A204.1 (cell line): ENCODE data around the gene PLCB3.

Source experiments
- FAIRE-seq: peaks from 2 replicates; lab custom pipeline; 2012; peaks lifted over from hg19 to GRCh38; lab: Jason Lieb, UNC

PLCB3 gene

DNA sequence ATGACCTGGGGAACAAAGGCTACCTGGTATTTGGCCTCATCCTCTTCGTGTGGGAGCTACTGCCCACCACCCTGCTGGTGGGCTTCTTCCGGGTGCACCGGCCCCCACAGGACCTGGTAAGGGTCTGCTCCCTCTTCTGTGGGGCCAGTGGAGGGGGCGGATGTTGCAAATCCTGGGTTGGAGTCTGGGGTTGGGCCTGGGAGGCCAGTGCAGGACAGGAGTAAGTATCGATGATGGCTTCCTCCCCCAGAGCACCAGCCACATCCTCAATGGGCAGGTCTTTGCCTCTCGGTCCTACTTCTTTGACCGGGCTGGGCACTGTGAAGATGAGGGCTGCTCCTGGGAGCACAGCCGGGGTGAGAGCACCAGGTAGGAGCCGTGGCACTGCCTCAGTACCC is 37.0 kb downstream of the PLCB3 start:
- no peak for FAIRE-seq

DNA sequence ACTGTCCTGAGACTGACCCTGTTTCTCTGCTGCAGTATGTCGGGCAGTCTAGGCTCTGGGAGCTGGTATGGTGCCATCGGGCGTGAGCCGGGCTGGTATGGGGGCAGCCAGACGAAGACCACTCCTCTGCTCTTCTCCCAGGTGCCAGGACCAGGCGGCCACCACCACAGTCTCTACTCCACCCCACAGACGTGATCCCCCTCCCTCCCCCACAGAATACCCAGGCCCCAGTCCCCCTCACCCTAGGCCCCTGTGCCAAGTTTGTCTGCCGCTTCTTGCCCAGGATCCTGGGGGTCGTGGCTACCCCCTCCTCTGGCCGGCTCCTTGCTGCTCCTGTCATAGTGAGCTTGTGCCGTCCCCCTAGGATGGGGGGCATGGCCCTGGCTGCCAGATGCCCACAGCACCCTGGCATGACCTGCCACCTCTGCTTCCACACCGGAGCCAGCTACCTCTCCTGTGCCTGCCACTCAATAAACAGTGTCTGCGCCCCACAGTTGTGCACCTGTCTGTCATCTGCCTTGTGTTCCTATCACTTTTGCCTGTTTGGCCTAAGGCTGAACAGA is 37.8 kb downstream of the PLCB3 start:
- FAIRE-seq: no peak

DNA sequence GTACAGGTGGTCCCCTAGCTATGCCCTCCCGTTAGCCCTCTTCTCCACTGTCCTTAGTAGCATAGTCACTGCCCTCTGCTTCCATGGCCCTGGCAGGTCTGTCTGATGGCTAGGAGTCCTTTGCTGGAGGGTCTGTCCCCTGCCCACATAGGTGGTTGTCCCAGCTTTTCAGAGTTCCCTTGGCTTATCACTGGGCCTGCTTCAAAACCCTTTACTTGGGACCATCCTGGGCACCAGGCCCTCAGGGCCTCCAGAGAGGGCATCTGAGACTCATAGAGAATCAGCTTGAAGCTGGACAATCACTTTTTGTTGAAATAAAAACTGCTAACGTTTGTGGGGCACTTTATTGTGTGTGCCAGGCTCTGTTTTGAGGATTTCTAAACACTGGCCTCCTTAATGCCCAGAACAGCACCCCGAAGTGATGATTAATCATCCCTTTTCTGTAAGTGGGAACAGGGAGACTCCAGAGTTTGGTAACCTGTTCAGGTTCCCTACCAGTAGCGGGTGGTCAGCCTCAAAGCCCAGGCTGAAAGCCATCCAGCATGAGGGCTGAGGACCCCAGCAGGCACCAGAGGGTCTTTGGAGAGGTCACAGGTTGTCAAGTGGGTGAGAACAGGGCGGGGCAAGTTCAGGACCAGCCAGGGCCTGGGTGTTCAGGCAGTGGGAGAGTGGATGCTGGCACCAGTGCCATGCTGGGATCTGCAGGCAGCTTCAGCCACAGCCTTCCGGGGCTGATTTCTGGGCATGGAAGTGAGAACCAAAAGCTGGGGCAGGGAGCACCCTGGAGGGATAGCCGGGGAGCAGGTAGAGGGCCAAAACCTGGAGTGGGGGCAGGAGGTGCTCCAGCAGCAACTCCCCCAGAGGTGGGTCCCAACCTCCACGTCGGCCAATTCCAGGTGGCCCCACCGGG is 39.3 kb downstream of the PLCB3 start:
- FAIRE-seq: no peak

DNA sequence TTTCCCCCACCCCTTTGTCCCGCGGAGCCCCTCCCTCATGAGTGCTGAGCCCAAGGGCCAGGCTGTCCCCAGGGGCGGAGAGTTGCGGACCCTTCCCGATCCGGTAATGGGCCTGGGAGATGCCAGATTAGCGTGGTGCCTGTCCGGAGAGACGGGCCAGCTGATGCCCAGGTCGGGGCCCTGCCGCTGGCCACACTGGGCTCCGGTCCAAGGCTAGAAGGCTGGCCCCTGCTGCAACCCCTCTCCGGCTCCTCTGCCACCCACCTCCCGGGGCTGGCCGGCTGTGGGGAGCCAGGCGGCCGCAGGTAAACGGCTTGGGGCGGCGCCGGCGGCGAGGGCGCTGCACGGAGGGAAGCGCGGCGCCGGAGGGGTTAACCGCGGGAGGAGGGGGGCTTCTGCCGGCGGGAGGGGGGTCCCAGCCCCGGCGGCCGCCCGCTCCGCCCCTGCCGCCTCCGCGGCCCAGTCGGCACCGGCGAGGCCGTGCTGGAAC is 40.0 kb downstream of the PLCB3 start, which contains the start of gene KCNK4:
TSS of gene KCNK4 (plus strand) at position 41 of the 490 bp plus-strand sequence. CDS start 1,717 bp downstream, outside the sequence.
- no peak for FAIRE-seq

DNA sequence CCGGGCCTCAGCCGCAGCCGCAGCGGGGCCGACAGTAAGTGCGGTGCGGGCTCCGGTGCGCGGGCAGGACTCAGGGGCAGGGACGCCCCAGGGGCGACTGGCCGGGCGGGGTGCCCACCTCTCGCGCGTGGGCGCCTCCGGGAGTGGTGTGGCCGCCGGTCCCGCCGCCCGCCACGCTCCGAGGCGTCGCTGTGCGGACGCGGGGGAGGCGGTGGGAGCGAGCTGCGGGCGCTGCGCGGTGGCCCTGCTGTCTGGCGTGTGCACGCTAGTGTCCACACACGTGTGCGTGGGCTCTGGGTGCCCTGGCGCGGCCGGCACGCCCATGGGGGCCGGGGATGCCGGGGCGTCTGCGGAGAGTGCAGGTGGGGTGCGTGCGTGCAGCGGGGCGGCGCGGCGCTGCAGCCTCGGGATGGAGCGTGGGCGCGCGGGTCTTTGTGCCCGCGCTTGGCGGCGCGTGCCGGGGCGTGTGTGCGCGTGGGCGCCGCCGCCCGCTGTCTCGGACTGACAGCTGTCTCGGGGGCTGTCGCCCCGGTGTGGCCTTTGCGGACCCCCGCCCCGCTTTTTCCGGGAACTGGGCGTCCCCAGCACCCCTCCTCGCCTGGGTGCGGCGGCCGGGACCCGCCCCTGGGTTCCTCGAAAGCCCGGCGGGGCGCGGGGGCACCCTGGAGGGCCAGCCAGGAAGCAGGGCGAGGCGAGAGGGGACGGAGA is 40.6 kb downstream of the PLCB3 start:
- no peak for FAIRE-seq

DNA sequence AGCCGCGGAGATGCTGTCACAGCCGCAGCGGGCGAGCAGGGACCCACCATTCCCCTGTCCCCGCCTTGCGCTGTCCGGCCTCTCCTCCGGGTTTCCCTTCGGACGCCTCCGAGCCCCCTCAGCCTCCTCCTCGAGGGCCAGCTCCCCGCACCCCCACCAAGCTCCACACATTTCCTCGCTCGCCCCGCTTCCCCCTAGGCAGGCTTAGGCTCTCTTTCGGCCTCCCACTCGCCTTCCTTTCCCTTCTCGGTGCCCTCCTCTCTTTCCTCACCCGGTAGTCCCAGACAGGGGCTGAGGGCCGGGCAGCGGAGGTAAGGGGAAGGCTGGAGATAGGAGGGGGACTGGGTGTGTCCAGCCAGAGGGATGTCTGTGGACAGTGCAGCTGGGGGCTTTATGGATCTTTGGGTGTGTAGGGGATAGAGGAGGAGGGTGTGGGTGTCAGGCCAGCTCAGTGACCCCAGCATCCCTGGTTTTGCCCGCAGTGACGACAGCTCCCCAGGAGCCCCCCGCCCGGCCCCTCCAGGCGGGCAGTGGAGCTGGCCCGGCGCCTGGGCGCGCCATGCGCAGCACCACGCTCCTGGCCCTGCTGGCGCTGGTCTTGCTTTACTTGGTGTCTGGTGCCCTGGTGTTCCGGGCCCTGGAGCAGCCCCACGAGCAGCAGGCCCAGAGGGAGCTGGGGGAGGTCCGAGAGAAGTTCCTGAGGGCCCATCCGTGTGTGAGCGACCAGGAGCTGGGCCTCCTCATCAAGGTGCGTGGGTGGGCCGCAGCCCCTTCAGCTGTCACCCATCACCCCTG is 41.3 kb downstream of the PLCB3 start:
- FAIRE-seq: no peak

DNA sequence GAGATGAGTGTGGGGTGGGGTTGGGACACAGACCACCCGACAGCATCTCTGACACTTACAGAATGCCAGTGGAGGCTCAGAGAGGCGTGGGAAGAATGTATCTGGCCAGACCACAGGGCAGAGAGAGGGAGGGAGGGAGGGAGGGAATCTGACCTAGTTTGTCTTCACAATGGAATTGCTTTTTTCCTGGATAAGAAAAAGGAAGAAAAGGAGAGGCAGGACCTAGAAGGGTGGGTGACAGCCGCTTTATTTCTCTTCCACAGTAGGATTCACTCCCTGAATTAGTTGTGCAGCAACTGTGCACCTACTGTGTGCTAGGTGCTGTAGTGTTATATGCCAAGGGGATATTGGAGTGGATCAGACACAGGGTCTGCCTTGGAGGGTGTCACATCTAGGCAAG is 43.4 kb downstream of the PLCB3 start:
- FAIRE-seq: no peak

DNA sequence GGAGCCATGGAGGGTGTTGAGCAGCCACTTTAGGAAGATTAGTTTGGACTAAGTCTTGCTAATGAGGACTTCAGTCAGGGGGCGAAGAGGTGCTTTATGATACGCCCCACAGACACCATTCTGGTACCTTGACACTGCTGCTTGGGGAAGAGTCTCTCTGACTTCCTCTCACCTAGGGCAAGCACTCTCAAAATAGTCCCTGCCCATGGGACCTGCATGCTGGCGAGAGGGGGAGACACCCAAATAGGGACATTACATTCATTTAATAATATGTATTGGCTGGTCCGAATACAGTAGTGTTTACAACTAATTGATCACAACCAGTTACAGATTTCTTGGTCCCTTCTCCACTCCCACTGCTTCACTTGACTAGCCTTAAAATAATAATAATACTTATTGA is 44.4 kb downstream of the PLCB3 start:
- no peak for FAIRE-seq

DNA sequence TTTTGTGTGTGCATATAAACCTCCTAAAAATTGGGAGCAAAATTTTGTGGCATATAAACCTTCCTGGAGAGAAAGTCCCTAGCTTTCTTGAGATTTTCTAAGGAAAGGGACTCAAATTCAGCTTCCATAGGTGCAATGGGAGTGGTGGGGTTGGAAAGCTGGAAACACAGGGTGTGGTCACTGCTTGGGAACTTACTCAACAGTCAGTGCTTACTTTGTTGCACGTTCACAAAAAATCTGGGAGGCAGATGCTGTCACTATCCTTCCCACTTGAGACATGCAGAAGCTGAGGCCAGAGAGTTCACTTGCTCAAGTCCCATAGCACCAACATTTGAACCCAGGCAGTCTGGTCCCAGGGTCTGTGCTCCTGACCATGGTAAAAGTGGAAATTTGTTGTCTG is 44.9 kb downstream of the PLCB3 start:
- no peak for FAIRE-seq

DNA sequence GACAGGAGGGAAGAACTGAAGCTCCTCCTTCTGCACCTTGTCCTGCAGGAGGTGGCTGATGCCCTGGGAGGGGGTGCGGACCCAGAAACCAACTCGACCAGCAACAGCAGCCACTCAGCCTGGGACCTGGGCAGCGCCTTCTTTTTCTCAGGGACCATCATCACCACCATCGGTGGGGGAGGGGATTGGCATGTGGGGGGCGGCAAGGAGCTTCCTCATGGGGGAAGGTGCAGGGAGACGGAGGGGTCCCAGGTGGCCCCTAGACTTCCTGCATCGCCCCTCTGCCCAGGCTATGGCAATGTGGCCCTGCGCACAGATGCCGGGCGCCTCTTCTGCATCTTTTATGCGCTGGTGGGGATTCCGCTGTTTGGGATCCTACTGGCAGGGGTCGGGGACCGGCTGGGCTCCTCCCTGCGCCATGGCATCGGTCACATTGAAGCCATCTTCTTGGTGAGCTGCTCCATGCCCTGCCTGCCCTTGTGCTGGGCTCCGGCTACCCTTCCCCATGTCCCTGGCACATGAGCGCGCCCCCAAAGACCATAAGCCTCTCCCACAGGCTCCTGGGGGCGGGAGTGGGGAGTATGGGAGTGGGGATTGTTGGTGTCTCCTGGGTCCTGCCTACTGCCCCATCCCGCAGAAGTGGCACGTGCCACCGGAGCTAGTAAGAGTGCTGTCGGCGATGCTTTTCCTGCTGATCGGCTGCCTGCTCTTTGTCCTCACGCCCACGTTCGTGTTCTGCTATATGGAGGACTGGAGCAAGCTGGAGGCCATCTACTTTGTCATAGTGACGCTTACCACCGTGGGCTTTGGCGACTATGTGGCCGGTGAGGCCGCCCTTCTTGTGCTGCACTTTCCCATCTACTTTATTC is 45.7 kb downstream of the PLCB3 start:
- FAIRE-seq: no peak

DNA sequence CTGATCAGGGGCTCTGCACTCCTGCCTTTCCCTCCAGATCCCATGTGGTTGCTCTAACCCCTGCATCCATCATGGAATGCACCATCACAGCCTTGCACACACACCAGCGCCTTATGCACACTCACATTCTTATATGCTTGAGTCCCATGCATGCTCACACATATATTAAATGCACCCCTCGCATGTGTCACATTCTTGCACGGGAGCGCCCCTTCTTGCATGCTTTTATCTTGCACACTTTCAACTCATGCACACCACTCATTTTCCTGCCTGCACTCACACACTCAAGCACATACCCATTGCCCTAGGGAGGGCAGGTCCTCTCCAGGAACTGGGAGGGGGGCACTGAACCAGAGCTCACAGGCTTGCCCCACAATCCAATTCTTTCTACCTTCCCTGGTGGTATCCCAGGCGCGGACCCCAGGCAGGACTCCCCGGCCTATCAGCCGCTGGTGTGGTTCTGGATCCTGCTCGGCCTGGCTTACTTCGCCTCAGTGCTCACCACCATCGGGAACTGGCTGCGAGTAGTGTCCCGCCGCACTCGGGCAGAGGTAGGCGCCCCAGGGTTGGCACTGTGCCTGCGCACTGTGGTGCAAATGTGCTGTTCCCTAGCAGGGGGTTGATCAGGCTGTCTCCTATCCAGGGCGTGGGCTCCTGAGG is 46.5 kb downstream of the PLCB3 start:
- FAIRE-seq: no peak

DNA sequence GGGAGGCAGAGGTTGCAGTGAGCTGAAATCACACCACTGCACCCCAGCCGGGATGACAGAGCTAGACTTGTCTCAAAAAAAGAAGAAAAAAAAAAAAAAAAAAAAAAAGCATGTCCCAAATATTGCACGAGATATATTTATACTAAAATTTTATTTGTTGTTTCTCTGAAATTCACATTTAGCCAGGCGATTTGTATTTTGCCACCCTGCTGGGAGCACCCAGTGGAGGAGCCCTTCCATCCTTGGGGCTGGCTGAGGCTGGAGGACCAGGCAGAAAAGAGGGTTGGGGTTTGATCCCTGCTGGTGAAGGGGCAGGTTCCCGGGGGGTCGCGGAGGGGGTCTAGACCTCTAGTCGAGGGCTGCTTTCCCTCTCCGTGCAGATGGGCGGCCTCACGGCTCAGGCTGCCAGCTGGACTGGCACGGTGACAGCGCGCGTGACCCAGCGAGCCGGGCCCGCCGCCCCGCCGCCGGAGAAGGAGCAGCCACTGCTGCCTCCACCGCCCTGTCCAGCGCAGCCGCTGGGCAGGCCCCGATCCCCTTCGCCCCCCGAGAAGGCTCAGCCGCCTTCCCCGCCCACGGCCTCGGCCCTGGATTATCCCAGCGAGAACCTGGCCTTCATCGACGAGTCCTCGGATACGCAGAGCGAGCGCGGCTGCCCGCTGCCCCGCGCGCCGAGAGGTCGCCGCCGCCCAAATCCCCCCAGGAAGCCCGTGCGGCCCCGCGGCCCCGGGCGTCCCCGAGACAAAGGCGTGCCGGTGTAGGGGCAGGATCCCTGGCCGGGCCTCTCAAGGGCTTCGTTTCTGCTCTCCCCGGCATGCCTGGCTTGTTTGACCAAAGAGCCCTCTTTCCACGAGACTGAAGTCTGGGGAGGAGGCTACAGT is 47.9 kb downstream of the PLCB3 start:
- no peak for FAIRE-seq

DNA sequence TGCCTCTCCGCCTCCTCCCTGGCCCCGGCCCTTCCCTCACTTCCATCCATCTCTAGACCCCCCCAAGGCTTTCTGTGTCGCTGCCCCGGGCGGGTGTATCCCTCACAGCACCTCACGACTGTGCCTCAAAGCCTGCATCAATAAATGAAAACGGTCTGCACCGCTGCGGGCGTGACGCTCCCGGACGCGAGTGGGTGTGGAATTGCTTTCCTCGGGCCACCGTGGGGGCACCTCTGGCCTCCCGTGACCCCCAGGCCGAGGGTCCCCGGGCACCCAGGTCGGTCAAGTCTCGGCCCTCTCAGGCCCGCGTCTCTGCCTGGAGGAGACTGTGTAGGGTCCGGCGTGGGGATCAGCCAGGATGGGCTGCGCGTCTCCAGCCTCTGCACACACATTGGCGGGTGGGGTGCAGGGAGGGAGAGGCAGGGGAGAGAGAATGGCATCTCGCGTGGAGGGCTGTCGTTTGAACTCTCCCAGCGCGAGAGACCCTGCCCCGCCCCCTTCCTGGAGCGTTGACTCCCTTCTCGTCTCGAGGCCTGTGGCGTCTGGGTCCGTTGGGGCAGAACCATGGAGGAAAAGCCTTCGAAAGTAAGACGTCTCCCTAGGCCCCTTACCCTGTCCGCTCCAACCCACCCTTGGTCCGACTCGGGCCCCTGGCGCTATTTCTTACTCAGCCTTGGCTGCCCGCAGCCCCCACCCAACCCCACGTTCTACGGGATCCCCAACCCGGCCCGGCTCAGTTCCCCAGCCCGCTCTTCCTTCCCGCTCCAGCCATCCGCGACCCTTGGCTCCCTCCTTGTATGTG is 48.7 kb downstream of the PLCB3 start, which contains the start of gene CATSPERZ:
TSS of gene CATSPERZ (plus strand) at position 512 of the 802 bp plus-strand sequence. CDS start at position 565, 53 bp downstream.
- no peak for FAIRE-seq

DNA sequence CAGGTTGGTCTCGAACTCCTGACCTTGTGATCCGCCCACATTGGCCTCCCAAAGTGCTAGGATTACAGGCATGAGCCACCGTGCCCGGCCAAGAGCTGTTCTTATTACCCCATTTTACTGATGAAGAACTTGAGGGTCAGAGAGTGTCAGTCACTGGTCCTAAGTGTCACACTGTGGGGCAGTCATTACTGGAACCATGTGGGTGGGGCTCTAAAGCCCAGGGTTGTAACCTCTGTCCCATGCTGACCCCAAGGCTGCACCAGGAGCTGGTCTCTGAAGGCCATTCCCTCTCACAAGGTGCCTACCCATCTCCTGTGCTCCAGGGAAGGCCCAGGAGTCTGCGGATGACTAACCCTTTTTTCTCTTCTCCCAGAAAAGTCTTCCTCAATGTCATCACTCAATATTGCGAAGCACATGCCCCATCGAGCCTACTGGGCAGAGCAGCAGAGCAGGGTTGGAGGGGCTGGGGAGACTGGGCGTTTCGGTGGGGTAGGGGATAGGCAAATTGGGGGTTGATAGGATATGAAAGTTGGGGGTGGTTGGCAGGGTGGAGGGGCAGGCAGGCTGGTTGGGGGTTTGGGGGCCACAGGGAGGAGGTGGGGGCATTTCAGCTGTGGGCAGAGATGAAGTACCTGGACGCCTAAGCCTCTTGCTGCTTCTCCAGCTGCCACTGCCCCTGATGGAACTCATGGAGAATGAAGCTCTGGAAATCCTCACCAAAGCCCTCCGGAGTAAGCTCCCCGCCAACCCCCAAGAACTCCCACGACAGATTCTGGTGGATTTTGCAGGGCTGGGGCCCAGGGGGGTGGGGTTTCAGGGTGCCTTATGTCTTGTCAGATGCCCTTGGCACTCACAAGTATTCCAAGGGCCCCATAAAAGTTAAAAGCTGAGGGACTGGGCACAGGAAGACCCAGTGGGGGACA is 52.0 kb downstream of the PLCB3 start:
- FAIRE-seq: no peak

DNA sequence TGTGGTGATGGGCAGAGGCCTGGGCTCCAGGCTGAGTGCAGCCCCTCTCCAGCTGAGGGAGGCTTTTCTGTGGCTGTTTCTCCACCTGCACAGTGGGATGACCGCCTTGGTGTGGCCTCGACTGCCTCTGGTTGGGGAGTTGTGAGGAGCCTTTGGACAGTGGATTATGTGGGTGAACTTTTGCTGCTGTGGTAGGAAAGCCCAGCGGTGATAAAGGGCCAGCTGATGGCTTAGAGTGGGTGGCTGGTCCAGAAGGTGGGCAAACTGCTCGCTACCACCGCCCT is 52.6 kb downstream of the PLCB3 start:
- FAIRE-seq: no peak

DNA sequence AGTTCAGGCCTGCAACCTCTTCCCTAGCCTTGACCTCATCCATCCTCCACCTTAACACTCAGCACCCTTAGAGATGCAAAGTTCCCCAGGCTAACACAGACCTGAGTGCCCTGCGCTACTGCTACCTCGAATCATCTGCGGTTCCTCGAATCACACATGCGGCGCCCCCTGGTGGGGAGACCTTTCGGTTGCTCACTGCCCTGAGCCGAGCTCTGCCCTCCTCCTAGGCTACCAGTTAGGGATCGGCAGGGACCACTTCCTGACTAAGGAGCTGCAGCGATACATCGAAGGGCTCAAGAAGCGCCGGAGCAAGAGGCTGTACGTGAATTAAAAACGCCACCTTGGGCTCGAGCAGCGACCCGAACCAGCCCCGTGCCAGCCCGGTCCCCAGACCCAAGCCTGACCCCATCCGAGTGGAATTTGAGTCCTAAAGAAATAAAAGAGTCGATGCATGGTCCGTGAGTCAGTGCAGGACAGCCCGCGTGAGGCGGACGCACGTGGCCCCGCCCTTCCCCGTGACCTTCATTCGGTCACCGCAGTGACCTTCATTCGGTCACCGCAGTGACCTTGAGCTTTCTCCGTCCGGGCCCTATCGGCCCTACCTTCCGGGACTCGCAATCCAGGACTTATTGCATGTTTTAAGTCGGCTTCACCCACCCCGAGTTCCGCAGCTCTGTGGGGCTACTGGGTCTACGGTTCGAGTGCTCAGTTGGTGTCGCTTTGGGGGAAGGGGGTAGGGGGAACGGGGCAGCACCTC is 53.2 kb downstream of the PLCB3 start:
- no peak for FAIRE-seq
